Measurements from ENCODE around the gene ESRRB. TPM values are rescaled to one million over a fixed set of nuclear protein-coding genes. Genes with fewer than 3 reads are reported as not detected.

ESRRB gene
- total RNA-seq, 2 experiments from 2014 or later: 0.47 TPM; not detected in 1

DNA sequence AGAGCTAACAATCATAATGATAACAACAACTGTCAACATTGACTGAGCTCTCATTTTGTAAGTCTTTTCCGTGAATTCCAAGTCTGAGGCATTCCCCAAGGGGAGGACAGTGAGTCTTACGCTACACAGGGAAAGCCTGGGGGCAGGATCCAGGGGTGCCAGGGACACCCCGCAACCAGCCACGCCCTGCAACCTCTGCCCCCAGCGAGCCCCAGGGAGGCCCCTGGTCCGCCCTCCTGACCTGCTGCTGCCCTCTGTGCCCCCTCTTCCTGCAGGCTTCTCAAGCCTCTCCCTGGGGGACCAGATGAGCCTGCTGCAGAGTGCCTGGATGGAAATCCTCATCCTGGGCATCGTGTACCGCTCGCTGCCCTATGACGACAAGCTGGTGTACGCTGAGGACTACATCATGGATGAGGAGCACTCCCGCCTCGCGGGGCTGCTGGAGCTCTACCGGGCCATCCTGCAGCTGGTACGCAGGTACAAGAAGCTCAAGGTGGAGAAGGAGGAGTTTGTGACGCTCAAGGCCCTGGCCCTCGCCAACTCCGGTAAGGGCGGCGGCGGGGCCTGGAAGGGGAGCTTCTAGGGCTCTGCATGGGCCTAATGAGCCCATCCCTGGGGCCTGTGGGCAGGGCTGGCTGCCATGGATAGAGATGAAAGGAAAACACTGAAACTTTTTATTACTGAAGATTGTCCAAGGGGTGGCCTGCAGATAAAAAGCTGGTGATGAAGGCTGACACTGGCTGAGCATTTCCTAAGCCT is 115.4 kb downstream of the ESRRB start:
- TF ChIP-seq, protein P1, sequence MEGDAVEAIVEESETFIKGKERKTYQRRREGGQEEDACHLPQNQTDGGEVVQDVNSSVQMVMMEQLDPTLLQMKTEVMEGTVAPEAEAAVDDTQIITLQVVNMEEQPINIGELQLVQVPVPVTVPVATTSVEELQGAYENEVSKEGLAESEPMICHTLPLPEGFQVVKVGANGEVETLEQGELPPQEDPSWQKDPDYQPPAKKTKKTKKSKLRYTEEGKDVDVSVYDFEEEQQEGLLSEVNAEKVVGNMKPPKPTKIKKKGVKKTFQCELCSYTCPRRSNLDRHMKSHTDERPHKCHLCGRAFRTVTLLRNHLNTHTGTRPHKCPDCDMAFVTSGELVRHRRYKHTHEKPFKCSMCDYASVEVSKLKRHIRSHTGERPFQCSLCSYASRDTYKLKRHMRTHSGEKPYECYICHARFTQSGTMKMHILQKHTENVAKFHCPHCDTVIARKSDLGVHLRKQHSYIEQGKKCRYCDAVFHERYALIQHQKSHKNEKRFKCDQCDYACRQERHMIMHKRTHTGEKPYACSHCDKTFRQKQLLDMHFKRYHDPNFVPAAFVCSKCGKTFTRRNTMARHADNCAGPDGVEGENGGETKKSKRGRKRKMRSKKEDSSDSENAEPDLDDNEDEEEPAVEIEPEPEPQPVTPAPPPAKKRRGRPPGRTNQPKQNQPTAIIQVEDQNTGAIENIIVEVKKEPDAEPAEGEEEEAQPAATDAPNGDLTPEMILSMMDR (conservative IDR thresholded peaks at IDR 0.05; ENCODE audit: low read length): no peak
- POLR2A ChIA-PET: no interaction called here
- Histone ChIP-seq H3K4me3 (ENCODE audit: low read depth, low read length, poor library complexity, severe bottlenecking) (no peak overlapping the region), H3K4me1 (ENCODE audit: insufficient read depth, low read length, poor library complexity, severe bottlenecking) (no peaks in the 10 kb centered on the region), H3K4me2 (ENCODE audit: low read length) (no peak overlapping the region), H3K9me3 (ENCODE audit: low read length) (no peaks in the 10 kb centered on the region), H3K36me3 (ENCODE audit: insufficient read depth, low read length) (no peaks in the 10 kb centered on the region), H3K27ac (ENCODE audit: low read depth, low read length, poor library complexity, severe bottlenecking) (no peak overlapping the region), H3K9me2 (ENCODE audit: insufficient read depth, low read length) (no peaks in the 10 kb centered on the region), H3K79me2 (ENCODE audit: insufficient read depth, low read depth, low read length) (no peaks in the 10 kb centered on the region), H2AFZ (ENCODE audit: low read length) (no peak overlapping the region), H4K20me1 (ENCODE audit: insufficient read depth, low read length) (no peaks in the 10 kb centered on the region)
- CTCF ChIA-PET (ENCODE audit: unreplicated experiment): no interaction called here
- intact Hi-C loops (cut with micrococcal nuclease; ENCODE audit: unreplicated experiment): no loop called here
- DNase-seq (ENCODE audit: low spot score): no peak
- BruUV-seq (replicated peaks): no TSS peak

DNA sequence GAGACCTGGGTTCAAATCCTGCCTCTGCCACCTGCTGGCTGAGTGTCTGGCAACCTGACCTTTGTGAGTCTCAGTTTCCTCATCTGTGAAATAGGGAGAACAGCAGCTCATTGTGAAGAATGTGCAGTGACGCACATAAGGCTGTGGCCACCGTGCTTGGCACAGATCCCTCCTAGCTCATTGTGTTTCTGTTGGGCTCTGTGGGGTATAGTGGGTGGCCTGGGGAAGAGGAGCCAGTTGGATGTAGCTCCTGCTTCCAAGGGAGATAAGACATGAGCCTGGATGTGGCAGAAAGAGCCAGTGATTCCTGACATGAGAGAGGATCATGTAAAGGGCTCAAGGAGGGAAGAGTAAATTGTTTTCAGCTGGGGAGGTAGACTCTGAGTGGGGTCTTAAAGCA is 120.0 kb downstream of the ESRRB start:
- intact Hi-C loops (cut with micrococcal nuclease; ENCODE audit: unreplicated experiment): no loop called here
- Histone ChIP-seq H3K79me2 (ENCODE audit: insufficient read depth, low read depth, low read length) (no peaks in the 10 kb centered on the region), H4K20me1 (ENCODE audit: insufficient read depth, low read length) (no peaks in the 10 kb centered on the region), H3K4me1 (ENCODE audit: insufficient read depth, low read length, poor library complexity, severe bottlenecking) (no peaks in the 10 kb centered on the region), H3K4me3 (ENCODE audit: low read depth, low read length, poor library complexity, severe bottlenecking) (no peak overlapping the region), H3K9me3 (ENCODE audit: low read length) (no peaks in the 10 kb centered on the region), H3K27ac (ENCODE audit: low read depth, low read length, poor library complexity, severe bottlenecking) (no peak overlapping the region), H3K4me2 (ENCODE audit: low read length) (no peak overlapping the region), H3K36me3 (ENCODE audit: insufficient read depth, low read length) (no peaks in the 10 kb centered on the region), H3K9me2 (ENCODE audit: insufficient read depth, low read length) (no peaks in the 10 kb centered on the region), H2AFZ (ENCODE audit: low read length) (no peak overlapping the region)
- DNase-seq (ENCODE audit: low spot score): no peak
- TF ChIP-seq, protein P1 (conservative IDR thresholded peaks at IDR 0.05; ENCODE audit: low read length): no peak
- TF ChIP-seq EZH2phosphoT487 (IDR thresholded peaks at IDR 0.05; ENCODE audit: borderline replicate concordance, low read depth, low read length): no peak
- ChIA-PET CTCF (ENCODE audit: unreplicated experiment) (no interaction called here), POLR2A (no interaction called here)
- BruUV-seq (replicated peaks): no TSS peak

DNA sequence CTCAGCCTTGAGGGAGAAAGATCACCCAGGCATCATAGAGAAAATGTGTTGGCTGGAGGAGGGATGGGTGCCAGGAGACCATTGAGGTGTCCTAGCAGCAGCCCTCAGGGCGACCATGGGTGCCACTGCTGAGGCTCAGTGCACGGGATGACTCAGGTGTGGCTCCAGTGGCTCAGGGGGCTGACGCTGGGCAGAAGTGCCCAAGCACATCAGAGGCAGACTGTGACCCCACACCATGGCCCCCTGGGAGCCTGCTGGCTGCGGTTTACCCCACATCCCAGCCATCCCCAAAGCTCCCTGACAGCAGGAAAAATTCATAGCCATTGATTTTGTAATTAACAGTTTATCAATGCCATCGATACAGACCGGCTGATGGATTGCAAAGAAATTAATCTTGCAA is 120.7 kb downstream of the ESRRB start:
- Histone ChIP-seq H3K4me1 (ENCODE audit: insufficient read depth, low read length, poor library complexity, severe bottlenecking) (no peaks in the 10 kb centered on the region), H3K36me3 (ENCODE audit: insufficient read depth, low read length) (no peaks in the 10 kb centered on the region), H3K79me2 (ENCODE audit: insufficient read depth, low read depth, low read length) (no peaks in the 10 kb centered on the region), H3K9me2 (ENCODE audit: insufficient read depth, low read length) (no peaks in the 10 kb centered on the region), H3K4me3 (ENCODE audit: low read depth, low read length, poor library complexity, severe bottlenecking) (no peak overlapping the region), H2AFZ (ENCODE audit: low read length) (no peak overlapping the region), H3K27ac (ENCODE audit: low read depth, low read length, poor library complexity, severe bottlenecking) (no peak overlapping the region), H3K4me2 (ENCODE audit: low read length) (no peak overlapping the region), H4K20me1 (ENCODE audit: insufficient read depth, low read length) (no peaks in the 10 kb centered on the region), H3K9me3 (ENCODE audit: low read length) (no peaks in the 10 kb centered on the region)
- intact Hi-C loops (cut with micrococcal nuclease; ENCODE audit: unreplicated experiment): no loop called here
- ChIA-PET POLR2A (no interaction called here), CTCF (ENCODE audit: unreplicated experiment) (interaction anchor here (0.6 kb wide), 1 partner anchor 1202 kb away, joined by 3 read pairs; no protein-coding TSS in a partner anchor)
- TF ChIP-seq EZH2phosphoT487 (IDR thresholded peaks at IDR 0.05; ENCODE audit: borderline replicate concordance, low read depth, low read length): no peak
- TF ChIP-seq, protein P1 (conservative IDR thresholded peaks at IDR 0.05; ENCODE audit: low read length): no peak
- BruUV-seq (replicated peaks): no TSS peak
- no peak for DNase-seq (ENCODE audit: low spot score)
